ENCODE data around the gene ATP1B1.

The ATP1B1 gene

GRCh38 chr1:169110236-169110635 lies 3.7 kb downstream of the ATP1B1 start:
- TF ChIP-seq SIN3A (IDR thresholded peaks at IDR 0.05; ENCODE audit: borderline replicate concordance, insufficient read depth, low read length), result no peak
- no peak for TF ChIP-seq POLR2AphosphoS5 (IDR thresholded peaks at IDR 0.05; ENCODE audit: low read depth, low read length)
- no peak for TF ChIP-seq TAF1 (IDR thresholded peaks at IDR 0.05; ENCODE audit: borderline replicate concordance, insufficient read depth, low read length)
- no peak for TF ChIP-seq REST (IDR thresholded peaks at IDR 0.05; ENCODE audit: insufficient read depth in 1 of 2, low read depth in 2 of 2, low read length in 2 of 2)
- no peak for TF ChIP-seq FOXP2 (optimal IDR thresholded peaks at IDR 0.05; ENCODE audit: borderline replicate concordance, extremely low read depth, extremely low read length, insufficient read depth)

GRCh38 chr1:169110689-169111447 lies 4.4 kb downstream of the ATP1B1 start:
- no peak for TF ChIP-seq POLR2AphosphoS5 (IDR thresholded peaks at IDR 0.05; ENCODE audit: low read depth, low read length)
- no peak for TF ChIP-seq TAF1 (IDR thresholded peaks at IDR 0.05; ENCODE audit: borderline replicate concordance, insufficient read depth, low read length)
- no peak for TF ChIP-seq FOXP2 (optimal IDR thresholded peaks at IDR 0.05; ENCODE audit: borderline replicate concordance, extremely low read depth, extremely low read length, insufficient read depth)
- TF ChIP-seq SIN3A (IDR thresholded peaks at IDR 0.05; ENCODE audit: borderline replicate concordance, insufficient read depth, low read length), result no peak
- no peak for TF ChIP-seq REST (IDR thresholded peaks at IDR 0.05; ENCODE audit: insufficient read depth in 1 of 2, low read depth in 2 of 2, low read length in 2 of 2)

GRCh38 chr1:169111472-169111871 lies 5.0 kb downstream of the ATP1B1 start:
- TF ChIP-seq SIN3A (IDR thresholded peaks at IDR 0.05; ENCODE audit: borderline replicate concordance, insufficient read depth, low read length), result no peak
- TF ChIP-seq TAF1 (IDR thresholded peaks at IDR 0.05; ENCODE audit: borderline replicate concordance, insufficient read depth, low read length), result no peak
- TF ChIP-seq POLR2AphosphoS5 (IDR thresholded peaks at IDR 0.05; ENCODE audit: low read depth, low read length), result no peak
- TF ChIP-seq REST (IDR thresholded peaks at IDR 0.05; ENCODE audit: insufficient read depth in 1 of 2, low read depth in 2 of 2, low read length in 2 of 2), result no peak
- no peak for TF ChIP-seq FOXP2 (optimal IDR thresholded peaks at IDR 0.05; ENCODE audit: borderline replicate concordance, extremely low read depth, extremely low read length, insufficient read depth)

GRCh38 chr1:169112241-169112640 lies 5.8 kb downstream of the ATP1B1 start:
- TF ChIP-seq FOXP2 (optimal IDR thresholded peaks at IDR 0.05; ENCODE audit: borderline replicate concordance, extremely low read depth, extremely low read length, insufficient read depth), result no peak
- TF ChIP-seq TAF1 (IDR thresholded peaks at IDR 0.05; ENCODE audit: borderline replicate concordance, insufficient read depth, low read length), result no peak
- TF ChIP-seq SIN3A (IDR thresholded peaks at IDR 0.05; ENCODE audit: borderline replicate concordance, insufficient read depth, low read length), result no peak
- no peak for TF ChIP-seq REST (IDR thresholded peaks at IDR 0.05; ENCODE audit: insufficient read depth in 1 of 2, low read depth in 2 of 2, low read length in 2 of 2)
- no peak for TF ChIP-seq POLR2AphosphoS5 (IDR thresholded peaks at IDR 0.05; ENCODE audit: low read depth, low read length)

Data from PFSK-1 (cell line).